ENCODE results near the gene NPS. TPM values are rescaled to one million over a fixed set of nuclear protein-coding genes. Genes with fewer than 3 reads are reported as not detected.

The NPS gene
- total RNA-seq, 2 donors from 2014 or later, result not detected

- ATAC-seq (ENCODE audit: insufficient number of reproducible peaks, low FRiP score, low read depth) (no peak), DNase-seq (ENCODE audit: low spot score) (no peak)
- H3K27ac ChIP-seq, result no peak overlapping the region
- TF ChIP-seq CTCF (IDR thresholded peaks at IDR 0.05), result no peak
- H3K27me3 ChIP-seq (replicated peaks; ENCODE audit: insufficient read depth), result no peaks in the 10 kb centered on the region
- H3K4me1 ChIP-seq (ENCODE audit: control insufficient read depth in 1 of 2, low read depth in 2 of 2), result no peaks in the 10 kb centered on the region
- H3K36me3 ChIP-seq, result no peaks in the 10 kb centered on the region
- H3K4me3 ChIP-seq, result no peak overlapping the region
- H3K9me3 ChIP-seq, result no peaks in the 10 kb centered on the region
These were observed 13.2 kb upstream of the NPS start for GRCh38 chr10:127535802-127536515.

GRCh38 chr10:127536972-127537760 lies 11.9 kb upstream of the NPS start:
- no peak for ATAC-seq (ENCODE audit: insufficient number of reproducible peaks, low FRiP score, low read depth)
- no peak for DNase-seq (ENCODE audit: low spot score)
- TF ChIP-seq CTCF (IDR thresholded peaks at IDR 0.05), result no peak

GRCh38 chr10:127537924-127538323 lies 11.2 kb upstream of the NPS start:
- Histone ChIP-seq H3K27me3 (replicated peaks; ENCODE audit: insufficient read depth) (no peaks in the 10 kb centered on the region), H3K4me1 (ENCODE audit: control insufficient read depth in 1 of 2, low read depth in 2 of 2) (no peaks in the 10 kb centered on the region), H3K27ac (no peak overlapping the region), H3K36me3 (no peaks in the 10 kb centered on the region), H3K4me3 (no peak overlapping the region), H3K9me3 (no peaks in the 10 kb centered on the region)
- no peak for TF ChIP-seq CTCF (IDR thresholded peaks at IDR 0.05)
- DNase-seq (ENCODE audit: low spot score) (no peak), ATAC-seq (ENCODE audit: insufficient number of reproducible peaks, low FRiP score, low read depth) (no peak)

More at GRCh38 chr10:127536972-127537760, 11.9 kb upstream of the NPS start:
- Histone ChIP-seq H3K36me3 (no peaks in the 10 kb centered on the region), H3K9me3 (no peaks in the 10 kb centered on the region), H3K4me1 (ENCODE audit: control insufficient read depth in 1 of 2, low read depth in 2 of 2) (no peaks in the 10 kb centered on the region), H3K27ac (no peak overlapping the region), H3K27me3 (replicated peaks; ENCODE audit: insufficient read depth) (no peaks in the 10 kb centered on the region), H3K4me3 (no peak overlapping the region)

- Histone ChIP-seq H3K9me3 (peaks cover 4% of the 10 kb centered on the region), H3K36me3 (no peaks in the 10 kb centered on the region), H3K27me3 (replicated peaks; ENCODE audit: insufficient read depth) (no peaks in the 10 kb centered on the region), H3K4me3 (no peak overlapping the region), H3K4me1 (ENCODE audit: control insufficient read depth in 1 of 2, low read depth in 2 of 2) (no peaks in the 10 kb centered on the region), H3K27ac (no peak overlapping the region)
- ATAC-seq (ENCODE audit: insufficient number of reproducible peaks, low FRiP score, low read depth) (no peak), DNase-seq (ENCODE audit: low spot score) (no peak)
- no peak for TF ChIP-seq CTCF (IDR thresholded peaks at IDR 0.05)
These were observed 1.1 kb upstream of the NPS start for GRCh38 chr10:127548022-127548421.

- H3K27me3 ChIP-seq (replicated peaks; ENCODE audit: insufficient read depth), result no peaks in the 10 kb centered on the region
- no peaks in the 10 kb centered on the region for H3K9me3 ChIP-seq
- DNase-seq (ENCODE audit: low spot score), result no peak
- H3K4me1 ChIP-seq (ENCODE audit: control insufficient read depth in 1 of 2, low read depth in 2 of 2), result no peaks in the 10 kb centered on the region
- no peaks in the 10 kb centered on the region for H3K36me3 ChIP-seq
- ATAC-seq (ENCODE audit: insufficient number of reproducible peaks, low FRiP score, low read depth), result no peak
- no peak overlapping the region for H3K4me3 ChIP-seq
- no peak overlapping the region for H3K27ac ChIP-seq
- TF ChIP-seq CTCF (IDR thresholded peaks at IDR 0.05), result no peak
These were observed 1.8 kb downstream of the NPS start for GRCh38 chr10:127550861-127551260.

Measured in thoracic aorta (tissue), 2 donors.